ENCODE results near the gene KNOP1. TPM values are rescaled to one million over a fixed set of nuclear protein-coding genes. Genes with fewer than 3 reads are reported as not detected.

KNOP1 gene
- total RNA-seq, 1 experiment from 2014 or later: 65.0 TPM

Other genes with a start within 250 kb of the KNOP1 start
- 63.5 and 64.2 TPM in 2 replicates for gene GDE1, start 196.1 kb downstream of the KNOP1 start, total RNA-seq (2021)
- 37.8 and 42.1 TPM in 2 replicates for gene CCP110, start 194.3 kb downstream of the KNOP1 start, total RNA-seq (2021)
- 51.1 and 53.3 TPM in 2 replicates for gene VPS35L, start 162.5 kb downstream of the KNOP1 start, total RNA-seq (2021)
- gene IQCK, start within 50 bp of the KNOP1 start, total RNA-seq (2021): 11.2 and 14.1 TPM in 2 replicates
- gene GPRC5B, start 166.6 kb upstream of the KNOP1 start, total RNA-seq (2021): 4.0 and 6.9 TPM in 2 replicates

All from A673 (cell line).